GM19467 (cell line): ENCODE measurements around the gene SH2D1B.
"Not testable (repeated sequence)": the region's sequence is repeated elsewhere in the genome, so short reads cannot be mapped to it uniquely, and the experiment has no call there.

Experiments used
- ATAC-seq: cut with Tn5 transposase; IDR thresholded peaks from one replicate; pipeline ENCODE4 v1.9.1; 2021; ENCODE audit warnings: mild to moderate bottlenecking, moderate library complexity; ENCODE audit not compliant: unreplicated experiment

Gene SH2D1B

DNA sequence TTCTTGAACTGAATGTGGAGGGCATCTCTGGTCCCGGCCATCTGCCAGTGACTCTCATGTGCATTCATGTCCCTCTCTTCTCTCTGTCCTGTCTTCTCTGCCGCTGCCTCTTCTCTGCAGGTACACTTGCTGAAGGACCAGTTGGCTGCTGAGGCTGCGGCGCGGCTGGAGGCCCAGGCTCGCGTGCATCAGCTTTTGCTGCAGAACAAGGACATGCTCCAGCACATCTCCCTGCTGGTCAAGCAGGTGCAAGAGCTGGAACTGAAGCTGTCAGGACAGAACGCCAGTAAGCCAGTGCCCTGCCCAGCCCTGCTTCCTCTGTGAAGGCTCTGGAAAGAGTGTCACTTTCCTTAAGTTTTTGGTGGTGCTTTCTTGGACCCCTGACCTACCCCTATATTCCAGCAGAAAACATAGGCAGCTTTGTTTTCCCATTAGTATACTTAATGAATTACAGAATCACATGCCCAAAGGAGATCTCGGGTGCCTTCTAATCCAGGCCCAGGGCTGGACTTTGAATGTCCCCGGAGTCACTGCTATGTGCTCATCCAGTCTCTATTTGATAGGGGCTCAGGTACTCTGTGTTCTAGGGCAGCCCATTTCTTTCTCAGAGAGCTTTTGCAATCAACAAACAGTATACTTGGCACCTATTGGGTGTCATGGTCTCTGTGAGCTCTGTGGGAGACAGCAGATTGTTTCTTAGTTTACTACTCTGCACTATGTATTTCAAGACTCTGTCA lies 46.5 kb downstream of the SH2D1B start:
- ATAC-seq: no peak

DNA sequence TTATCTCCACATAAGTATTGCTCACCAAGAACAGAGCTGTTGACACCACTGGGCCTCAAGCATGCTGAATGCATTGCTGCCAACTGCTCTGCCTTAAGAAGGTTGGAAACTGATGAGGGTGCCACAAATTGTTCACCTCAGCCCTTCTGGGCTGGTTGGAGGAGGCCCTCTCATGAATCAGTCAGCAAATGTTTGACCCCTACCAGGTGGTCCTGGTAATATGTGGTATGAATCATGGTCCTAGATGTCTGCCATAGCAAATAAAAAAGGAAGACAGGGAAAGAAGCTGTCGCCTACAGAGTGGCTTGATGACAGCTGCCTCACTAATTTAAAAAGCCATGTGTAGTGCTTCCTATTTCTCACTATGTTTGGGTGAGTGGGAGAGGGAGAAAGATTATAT lies 47.4 kb downstream of the SH2D1B start:
- ATAC-seq: no peak

DNA sequence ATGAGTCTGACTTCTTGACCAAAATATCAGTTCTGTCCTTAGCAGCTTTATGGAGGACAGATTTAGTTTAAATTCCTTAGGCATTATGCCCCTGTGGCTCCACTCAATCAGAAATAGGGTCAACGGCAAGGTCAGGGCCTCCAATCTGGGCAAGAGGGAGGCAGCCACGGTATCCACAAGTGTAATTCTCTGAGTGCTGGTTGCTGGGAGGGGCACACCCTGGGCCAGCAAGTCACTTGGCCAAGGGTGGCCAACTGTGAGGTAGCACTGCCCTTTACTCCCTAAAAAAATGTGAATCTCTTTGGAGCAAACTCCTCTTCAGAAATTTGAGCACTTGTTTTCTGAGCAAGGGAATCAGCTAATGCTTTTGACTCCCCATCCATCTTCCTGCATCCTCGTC lies 48.1 kb downstream of the SH2D1B start:
- ATAC-seq: no peak

DNA sequence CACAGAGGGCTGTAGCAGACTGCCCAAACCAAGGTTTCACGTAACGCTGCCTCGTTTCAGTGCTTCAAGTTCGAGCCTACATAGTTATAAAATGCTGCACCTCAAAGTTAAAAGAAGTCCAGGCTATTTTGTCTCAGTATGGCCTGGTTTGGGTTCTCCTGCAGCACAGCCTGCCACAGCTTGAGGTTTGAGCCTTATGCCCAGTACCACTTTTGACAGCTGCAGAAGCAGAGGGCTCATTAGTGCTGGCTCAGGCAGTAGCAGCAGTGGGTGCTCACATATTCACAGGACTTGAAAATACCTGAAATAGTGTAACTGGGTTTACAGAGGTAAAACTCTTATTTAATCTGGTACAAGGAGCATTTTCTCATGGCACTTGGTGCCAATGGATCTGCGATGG lies 50.6 kb downstream of the SH2D1B start:
- ATAC-seq: peak; percentile 23

DNA sequence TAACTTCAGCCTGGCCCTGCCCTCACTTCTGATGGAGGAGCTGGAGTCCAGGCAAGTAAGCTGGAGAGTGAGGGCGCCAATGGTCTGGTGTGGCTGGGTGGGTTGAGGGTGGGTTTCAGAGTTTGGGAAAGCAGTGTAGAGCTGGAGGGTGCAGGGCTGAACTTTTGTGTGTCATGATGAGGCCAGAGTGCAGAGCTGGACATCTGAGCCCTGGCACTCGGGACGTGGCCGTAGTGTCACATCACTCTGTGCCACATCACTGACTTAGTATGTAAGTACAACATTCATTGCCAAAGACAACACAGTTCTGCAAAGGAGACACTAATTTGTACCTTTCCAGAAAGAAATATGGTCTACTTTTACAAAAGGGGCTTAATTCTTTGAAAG lies 51.1 kb downstream of the SH2D1B start:
- no peak for ATAC-seq

DNA sequence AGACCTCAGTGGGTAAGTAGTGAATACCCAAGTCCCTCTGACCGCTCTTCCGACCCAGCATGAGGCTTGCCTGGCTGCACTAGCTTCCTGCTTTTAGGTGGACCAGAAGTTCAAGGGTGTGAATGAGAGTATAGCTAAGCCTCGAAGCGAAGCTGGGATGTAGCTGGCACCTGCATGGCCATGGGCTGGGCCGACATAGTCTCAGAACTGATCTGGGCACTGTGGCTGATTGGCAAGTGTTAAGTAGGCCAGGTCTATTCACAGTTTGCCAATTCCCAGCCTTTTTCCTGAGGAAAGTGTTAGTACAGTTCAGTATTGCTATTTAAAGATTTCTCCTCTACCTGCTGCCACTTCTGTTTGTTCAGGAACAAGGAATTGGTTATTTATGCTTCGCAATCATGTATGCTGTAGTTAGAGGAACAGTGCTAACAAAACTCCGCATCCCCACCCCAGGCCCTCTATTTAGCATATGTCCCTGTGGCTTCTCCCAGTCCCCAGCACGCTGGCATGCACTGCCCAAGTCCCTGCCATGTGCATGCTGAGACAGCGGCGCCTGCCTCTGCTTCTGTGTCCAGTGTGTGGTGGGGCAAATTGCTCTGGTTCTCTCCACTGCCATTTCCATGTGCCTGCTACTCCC lies 51.6 kb downstream of the SH2D1B start:
- ATAC-seq: no peak

DNA sequence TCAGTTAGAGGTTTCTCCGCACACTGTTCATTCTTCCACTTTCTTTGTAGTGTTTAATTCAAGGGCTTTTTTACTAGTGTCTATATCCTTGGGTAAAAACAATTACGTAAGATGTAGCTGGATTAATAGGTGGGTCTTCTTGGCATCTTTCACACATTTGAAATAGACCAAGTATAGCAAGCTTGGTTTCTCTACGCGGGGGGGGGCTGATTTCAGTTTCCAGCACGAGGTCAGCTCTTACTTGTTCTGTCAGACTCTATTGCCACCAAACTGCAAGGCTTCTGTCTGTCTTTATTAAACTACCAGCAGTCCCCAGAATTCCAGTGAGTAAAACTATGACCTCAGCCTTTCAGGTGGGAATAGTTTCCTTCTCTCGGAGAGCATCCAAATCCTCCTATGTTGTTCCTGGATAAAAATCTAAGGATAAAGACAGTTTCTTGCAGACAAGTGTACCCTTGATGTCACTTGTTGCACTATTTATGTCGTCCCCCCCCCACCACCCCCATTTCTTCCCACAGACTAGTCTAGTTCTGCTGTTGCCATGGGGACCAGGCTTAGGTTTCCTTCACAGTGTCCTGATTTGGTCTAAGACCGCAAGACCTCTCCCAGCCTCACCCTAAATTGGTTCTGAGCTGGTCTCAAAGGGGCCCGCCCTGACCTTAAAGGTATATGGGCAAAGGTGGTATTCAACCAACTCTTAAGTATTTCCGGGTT lies 52.3 kb downstream of the SH2D1B start:
- ATAC-seq: no peak

DNA sequence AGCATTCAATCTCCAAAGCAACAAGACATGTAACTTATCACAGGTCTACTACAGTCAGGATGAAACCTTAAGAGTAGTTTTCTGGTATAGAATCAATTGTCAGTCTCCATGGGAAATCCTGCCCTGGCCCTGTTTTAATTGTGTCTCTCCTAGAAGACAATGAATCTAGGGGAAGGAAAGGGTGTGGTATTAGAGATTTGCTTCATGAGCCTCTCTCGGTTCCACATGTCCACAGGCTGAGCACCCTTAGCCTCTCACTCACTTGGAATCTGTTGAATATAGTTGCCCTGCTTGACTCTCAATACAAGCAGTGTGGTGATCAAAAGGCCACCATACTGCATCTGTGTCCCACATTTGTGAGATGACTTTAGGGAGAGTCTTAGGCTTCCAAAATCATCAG lies 53.0 kb downstream of the SH2D1B start:
- ATAC-seq: no peak

DNA sequence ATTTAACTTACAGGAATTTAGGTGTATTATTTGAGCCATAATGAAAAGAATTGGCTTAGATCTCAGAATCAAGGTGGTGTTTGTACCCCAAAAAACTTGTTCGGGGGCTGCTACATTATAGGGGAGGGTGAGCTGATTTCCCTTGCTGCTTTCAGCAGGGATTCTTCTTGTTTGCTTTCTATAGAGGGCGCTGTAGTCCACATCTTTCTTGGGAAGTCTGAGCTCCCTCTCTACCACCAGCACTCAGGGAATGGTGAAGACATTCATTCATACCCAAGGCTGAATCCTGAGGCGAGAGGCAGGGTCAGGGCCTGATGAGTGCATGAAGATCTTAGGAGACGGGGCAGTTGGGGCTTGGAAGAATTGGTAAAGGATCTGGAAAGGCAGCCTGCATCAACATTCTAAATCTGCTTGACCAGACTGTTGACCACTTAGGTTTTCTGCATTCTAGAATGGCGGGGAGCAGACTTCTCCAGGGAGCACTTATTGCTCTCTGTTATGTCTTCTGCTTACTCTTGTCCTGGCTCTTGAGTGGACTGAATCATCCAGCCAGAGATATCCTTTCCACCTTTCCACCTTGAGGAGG lies 54.2 kb downstream of the SH2D1B start:
- no peak for ATAC-seq

DNA sequence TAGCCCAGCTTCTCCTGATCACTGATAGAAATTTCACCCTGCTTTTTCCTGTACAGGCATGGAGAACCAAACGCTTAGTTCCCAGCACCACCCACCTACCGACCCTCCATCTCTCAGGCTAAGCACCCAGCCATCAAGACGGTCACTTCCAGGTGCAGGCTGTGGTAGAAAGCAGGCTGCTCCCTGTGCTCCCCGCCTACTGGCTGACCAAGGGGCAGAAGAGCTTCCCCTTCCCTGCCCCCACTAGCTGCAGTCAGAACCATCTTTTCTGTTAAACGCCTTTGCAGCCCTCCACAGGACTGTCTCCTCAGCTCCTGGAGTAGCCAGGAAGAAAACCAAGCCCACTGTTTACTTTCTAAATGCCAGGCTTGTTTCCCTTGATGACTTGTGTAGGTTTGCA lies 58.2 kb downstream of the SH2D1B start:
- ATAC-seq: no peak

DNA sequence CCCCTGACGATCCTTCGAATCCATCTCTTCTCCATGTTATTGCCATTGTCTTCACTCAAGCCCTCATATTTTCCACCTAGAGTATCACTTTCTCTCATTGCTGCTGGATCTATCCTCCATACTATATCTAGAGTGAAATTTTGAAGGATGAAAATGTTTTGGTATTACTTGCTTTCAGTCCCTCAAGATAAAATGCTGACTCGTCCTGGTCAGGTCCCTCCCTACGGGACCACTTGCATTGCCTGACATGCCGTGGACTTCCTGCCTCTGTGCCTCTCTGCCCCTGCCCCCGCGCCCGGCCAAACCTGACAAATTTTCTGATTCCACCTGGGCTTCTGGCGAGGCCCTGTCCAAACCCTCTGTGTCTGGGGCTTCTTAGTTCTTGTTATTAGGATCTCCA lies 58.9 kb downstream of the SH2D1B start:
- no peak for ATAC-seq

DNA sequence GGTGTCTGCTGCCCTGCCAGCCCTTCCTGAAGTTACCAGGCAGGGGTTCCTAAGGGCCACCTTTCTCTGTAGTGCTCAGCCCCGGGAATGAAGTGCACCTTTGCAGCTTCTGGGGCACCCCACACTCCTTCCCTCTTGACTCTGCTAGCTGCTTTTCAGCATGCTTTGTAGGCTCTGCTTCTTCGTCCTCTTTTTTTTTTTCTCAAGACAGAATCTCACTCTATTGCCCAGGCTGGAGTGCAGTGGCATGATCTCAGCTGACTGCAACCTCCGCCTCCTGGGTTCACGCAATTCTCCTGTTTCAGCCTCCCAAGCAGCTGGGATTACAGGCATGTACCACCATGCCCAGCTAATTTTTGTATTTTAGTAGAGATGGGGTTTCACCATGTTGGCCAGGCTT lies 60.1 kb downstream of the SH2D1B start:
- not testable (repeated sequence) for ATAC-seq

DNA sequence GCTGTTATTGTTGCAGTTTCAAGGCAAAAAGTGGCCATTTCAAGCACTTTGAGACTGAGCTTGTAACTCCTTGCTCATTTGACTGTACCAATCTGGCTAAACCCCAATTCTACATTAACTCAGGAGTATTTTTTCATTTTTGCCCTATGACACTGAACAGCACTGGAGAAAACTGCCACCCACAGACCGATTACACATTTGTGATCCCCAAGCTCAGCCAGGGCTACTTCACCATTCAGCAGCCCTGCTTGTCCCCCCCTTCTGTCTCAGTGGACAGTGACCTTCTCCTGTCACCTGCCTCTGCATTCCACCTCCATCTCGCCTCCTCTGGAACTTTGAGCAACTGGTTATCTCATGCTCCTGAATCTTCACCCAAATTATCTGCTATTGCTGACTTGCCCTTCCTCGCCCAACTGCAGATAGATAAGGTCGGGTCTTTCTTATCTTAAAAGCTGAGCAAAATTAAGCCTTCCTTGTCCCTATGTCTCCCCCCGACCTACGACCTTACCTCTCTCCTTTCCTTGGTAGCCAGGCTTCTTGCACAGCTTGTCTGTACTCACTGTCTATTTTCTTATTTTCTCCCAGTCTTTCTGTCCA lies 60.6 kb downstream of the SH2D1B start:
- no peak for ATAC-seq

DNA sequence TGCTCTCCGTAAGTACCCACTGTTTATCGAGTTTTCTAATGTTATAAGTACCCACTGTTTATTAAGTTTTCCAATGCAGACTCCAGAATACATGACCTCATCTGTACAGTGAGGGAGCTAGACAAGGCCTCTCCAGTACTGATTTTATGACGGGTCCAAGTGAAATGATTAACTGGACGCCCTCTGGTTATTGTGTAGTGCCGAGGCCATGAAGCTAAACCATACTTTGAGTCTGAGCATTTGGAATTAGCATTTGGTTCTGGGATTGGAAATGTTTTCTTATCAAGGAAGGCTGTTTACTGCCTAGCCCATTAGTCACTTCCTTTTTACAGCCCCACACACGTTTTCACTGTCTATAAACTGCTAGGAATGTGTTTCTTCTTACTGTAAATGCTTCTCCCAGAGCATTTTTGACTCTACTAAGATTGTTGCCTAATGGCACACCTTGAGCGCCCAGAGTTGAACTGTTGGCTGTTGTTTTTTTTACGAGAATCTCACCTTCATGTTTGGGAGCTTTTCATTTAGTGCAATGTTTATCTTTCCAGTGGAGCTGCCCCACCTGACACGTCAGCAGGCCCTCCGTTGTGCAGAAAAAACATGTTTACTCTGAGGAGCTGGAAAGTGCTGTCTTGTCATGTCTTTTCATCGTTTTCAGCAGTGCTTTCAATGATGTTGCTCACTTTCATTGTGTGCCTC lies 62.2 kb downstream of the SH2D1B start:
- no peak for ATAC-seq

DNA sequence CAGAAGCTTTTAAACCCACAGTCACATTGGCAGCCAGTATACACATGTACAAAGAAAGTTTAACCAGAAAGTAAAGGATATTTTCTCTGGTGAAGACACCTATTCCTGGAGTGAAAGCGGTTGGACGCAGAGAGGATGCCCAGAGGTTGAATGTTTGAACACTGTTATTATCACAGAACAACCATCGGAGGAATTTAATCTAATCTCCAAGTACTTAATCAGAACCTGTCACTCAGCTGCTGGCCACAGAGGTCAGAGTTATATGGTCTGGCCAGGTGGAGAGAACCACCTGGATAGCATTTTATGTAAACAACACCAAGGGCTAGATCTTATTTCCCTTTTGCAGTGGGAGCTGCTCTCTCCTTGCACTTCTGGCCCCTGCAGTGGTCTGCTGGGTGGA lies 64.7 kb downstream of the SH2D1B start:
- ATAC-seq: no peak
